OCI-LY7 (cell line): ENCODE data around the gene XAB2.

Experiments
- EZH2phosphoT487 ChIP-seq: fragments of 200-600 bp; sonication (generic); IDR thresholded peaks from 2 replicates; pipeline ENCODE4 v1.6.1; 2018; ENCODE audit warnings: low read depth, borderline replicate concordance, mild to moderate bottlenecking, mixed run types, antibody characterized with exemption, low read length, moderate library complexity, mixed read lengths
- TF ChIP-seq, protein P1 (sequence below): fragments of 200-600 bp; sonication (generic); conservative IDR thresholded peaks from 2 replicates; pipeline ENCODE4 v1.5.1; 2014; ENCODE audit warnings: mild to moderate bottlenecking, antibody characterized with exemption, low read length, moderate library complexity, mixed read lengths

DNA sequence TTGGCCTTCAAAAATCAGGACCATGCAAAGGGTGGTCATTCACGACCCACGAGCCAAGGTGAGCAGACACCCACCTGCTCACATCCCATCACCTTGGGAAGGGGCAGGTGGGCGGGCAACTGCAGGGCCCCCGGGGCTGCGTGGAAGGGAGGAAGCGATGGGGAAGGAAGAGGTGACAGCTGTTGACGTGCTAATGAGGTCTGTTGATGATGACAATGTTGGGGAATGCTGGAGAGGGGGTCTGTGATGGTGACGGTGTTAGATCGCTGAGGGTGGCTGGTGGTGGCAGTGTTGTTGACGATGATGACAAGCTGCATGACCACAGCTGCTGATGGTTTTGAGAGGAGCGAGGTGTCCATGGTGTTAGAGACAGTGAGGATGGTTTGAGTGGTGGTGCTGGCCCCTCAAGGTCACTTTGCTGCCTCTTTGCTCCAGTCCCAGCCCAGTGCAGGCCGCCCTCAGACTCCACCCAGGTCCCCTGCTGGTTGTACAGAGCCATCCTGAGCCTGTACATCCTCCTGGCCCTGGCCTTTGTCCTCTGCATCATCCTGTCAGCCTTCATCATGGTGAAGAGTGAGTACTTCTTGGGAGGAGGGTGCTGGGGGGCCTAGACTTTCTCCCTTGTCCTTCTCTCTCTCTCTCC is 48.4 kb upstream of the XAB2 start:
- TF ChIP-seq, protein P1, sequence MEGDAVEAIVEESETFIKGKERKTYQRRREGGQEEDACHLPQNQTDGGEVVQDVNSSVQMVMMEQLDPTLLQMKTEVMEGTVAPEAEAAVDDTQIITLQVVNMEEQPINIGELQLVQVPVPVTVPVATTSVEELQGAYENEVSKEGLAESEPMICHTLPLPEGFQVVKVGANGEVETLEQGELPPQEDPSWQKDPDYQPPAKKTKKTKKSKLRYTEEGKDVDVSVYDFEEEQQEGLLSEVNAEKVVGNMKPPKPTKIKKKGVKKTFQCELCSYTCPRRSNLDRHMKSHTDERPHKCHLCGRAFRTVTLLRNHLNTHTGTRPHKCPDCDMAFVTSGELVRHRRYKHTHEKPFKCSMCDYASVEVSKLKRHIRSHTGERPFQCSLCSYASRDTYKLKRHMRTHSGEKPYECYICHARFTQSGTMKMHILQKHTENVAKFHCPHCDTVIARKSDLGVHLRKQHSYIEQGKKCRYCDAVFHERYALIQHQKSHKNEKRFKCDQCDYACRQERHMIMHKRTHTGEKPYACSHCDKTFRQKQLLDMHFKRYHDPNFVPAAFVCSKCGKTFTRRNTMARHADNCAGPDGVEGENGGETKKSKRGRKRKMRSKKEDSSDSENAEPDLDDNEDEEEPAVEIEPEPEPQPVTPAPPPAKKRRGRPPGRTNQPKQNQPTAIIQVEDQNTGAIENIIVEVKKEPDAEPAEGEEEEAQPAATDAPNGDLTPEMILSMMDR, result no peak
- no peak for TF ChIP-seq EZH2phosphoT487
